HG02970 (cell line): ENCODE measurements around the gene PGM3.

Experiments
- ATAC-seq: cut with Tn5 transposase; IDR thresholded peaks from one replicate; pipeline ENCODE4 v1.9.1; 2021; ENCODE audit warnings: mild to moderate bottlenecking, moderate library complexity, moderate number of reproducible peaks; ENCODE audit not compliant: unreplicated experiment, low FRiP score

Gene PGM3

DNA sequence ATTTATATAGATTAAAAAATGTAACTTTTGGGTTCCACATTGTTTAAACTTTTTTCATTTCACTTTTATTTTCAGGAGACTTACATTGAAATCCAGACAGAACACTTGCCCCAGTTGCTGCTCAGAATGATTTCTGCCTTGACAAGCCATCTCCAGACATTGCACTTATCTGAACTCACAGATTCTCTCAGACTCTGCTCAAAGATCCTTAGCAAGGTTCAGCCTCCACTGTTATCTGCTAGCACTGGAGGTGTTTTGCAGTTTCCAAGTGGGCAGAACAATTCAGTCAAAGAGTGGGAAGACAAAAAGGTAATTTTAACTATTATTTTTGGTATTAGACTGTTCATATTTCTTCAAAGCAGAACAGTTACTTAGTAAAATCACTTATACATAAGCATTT lies 67.6 kb downstream of the PGM3 start:
- no peak for ATAC-seq

DNA sequence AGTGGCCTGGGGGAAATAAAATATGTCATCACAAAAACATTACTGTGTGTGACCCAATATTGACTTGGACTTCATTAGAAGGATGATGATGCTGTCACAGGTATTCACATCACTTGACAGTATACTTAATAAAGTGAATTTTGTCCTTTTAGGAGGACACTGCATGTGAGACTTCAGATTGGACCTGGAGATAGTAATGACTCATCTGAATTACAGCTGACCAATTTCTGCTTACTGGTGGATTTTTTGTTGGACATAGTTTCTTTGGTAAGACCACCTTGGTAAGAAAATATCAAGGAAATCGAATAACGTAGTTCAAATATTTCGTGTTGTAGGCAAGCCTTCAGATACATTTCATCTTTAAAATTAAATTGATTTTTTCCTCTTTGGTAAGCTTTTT lies 68.5 kb downstream of the PGM3 start:
- ATAC-seq, result no peak

DNA sequence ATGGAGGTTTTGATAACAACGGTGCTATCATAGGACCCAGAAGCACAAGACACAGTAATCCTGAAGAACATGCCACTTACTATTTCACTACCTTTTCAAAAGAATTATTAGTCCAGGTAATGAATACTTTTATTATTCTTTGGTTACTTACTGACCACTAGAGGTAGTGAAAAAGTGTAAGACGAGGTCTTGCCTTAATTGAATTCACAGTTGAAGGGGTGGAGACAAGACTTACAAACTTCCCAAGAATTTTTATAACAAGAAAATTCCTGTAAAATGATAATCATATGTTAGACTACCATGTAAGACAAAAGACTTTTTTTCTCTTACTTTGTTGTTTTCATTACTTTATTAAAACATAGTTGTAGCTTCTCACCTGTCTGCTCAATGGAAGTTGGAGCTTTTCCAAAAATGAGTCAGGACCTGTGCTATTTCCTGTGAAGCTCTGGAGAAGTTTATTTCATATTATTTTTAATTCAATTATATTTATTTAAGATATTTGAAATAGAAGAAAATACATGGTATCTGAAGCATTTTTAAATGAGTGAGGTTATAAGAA lies 73.2 kb downstream of the PGM3 start:
- no peak for ATAC-seq

DNA sequence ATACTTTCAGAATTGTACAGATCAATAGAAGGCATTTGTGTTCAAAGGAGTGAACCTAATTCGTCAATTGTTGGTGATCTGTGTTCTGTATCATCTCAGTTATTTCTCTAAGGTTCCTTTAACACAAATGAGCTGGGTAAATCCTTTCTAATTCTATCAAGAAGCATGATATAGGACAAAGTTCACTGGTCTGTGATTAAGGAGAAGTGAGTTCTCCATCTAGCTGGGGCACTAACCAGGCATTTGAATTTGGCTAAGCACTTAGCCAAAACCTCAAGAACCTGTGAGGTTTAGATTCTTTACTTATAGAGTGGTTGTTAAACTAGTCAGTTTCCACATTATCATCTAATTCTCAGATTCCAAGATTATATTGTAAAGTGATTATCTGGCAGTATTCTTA lies 75.3 kb downstream of the PGM3 start:
- ATAC-seq, result no peak
